ENCODE results near the gene RAPGEF4. TPM values are rescaled to one million over a fixed set of nuclear protein-coding genes. Genes with fewer than 3 reads are reported as not detected.

RAPGEF4 gene
- total and polyA plus RNA-seq, 11 donors = 1.3 to 21.2 (median 10.5) TPM

DNA sequence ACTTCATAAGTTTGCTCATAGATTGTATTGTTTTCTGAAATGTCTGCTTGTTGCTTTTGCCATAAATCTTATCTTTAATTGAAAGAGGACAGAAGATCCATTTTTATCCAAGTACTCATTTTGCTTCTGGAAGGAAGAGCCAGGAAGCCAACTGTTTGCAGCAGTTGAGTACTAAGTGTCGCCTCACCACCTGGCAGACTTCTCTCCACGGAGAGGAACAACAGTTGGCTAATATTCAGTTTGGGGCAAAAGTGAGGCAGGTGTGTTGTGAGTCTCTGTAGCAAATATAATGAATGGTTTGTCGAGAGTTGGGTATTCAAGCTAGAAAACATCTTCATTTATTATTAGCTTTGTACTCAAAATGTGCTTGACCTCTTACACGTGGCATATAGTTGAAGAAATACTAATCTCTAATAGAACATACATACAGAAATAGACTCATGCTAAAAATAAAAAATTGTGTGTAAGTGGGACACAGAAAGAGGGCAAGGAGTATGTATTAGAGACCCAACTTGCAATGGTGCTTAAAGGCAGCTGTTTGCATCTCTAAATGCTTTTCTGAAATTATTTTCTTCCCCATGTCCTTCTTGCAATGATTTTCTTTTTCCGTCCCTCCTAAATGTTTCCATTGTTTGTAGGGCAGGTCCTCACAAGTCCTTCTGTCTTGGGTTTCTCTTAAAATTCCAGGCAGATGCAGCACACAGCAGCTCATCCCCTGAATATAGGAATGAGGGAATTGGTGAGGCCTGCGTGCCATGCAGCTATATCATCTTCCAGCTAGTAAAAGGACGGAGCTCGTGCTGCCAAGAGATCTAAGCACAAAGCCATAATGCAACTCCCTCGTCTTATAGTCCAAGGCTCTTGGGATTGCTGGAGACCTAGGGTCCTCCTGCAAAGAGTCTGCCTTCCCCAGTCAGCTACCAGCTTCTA lies 295.2 kb downstream of the RAPGEF4 start:
- DNase-seq = no peak
- Histone ChIP-seq H3K4me3 (no peak overlapping the region), H3K9me3 (no peaks in the 10 kb centered on the region), H3K4me1 (peaks cover 0 to 43% (median 25%) of the 10 kb centered on the region in 12 donors), H3K27ac (peak overlapping the region in 7 of 12 donors; percentile 9 to 83 (median 28)), H3K27me3 (no peaks in the 10 kb centered on the region), H3K36me3 (peaks cover 0 to 9% (median 0%) of the 10 kb centered on the region in 9 donors)
- WGBS, 4 donors = 55 to 70% (median 59%) methylated on average over 9 of the region's 9 CpGs
- intact Hi-C loops (cut with DNase I) = loop anchor here in 3 of 10 donors (2.0 to 5.0 kb wide), 2 partner anchors 41 to 44 kb away; partner anchors contain the start of gene MAP3K20 (in 1 of the 3)
- no peak for TF ChIP-seq POLR2A (IDR thresholded peaks at IDR 0.05)
- no peak for TF ChIP-seq CTCF (IDR thresholded peaks at IDR 0.05)
- ATAC-seq = no peak

DNA sequence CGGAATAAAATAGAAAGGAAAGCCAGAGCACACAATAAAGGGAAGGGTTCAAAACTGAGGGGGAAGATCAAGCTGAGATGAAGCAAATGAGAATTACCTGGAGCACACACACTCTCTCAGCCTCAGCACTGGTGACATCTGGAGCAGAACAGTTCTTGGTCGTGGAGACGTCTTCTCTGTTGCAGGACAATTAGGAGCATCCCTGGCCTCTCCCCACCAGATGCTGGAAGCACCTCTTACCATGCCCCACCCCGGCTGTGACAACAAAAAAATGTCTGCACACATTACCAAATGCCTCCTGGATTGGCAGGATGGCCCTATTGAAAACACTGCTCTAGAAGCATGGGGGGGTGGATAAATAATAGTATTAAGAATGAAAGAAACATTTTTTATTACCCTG lies 296.4 kb downstream of the RAPGEF4 start:
- peaks cover 0 to 4% (median 0%) of the 10 kb centered on the region in 9 donors for H3K36me3 ChIP-seq
- DNase-seq (no peak), ATAC-seq (no peak)
- no peak overlapping the region for H3K27ac ChIP-seq
- TF ChIP-seq CTCF (IDR thresholded peaks at IDR 0.05) (no peak), POLR2A (IDR thresholded peaks at IDR 0.05) (no peak)
- no peaks in the 10 kb centered on the region for H3K9me3 ChIP-seq
- no peak overlapping the region for H3K4me3 ChIP-seq
- intact Hi-C loops (cut with DNase I) = loop anchor here in 3 of 10 donors (1.0 to 5.0 kb wide), 2 partner anchors 19 to 40 kb away; no protein-coding TSS in a partner anchor
- WGBS, 4 donors = 94 to 98% (median 95%) methylated on average over 4 of the region's 4 CpGs
- H3K27me3 ChIP-seq = no peaks in the 10 kb centered on the region
- peaks cover 0 to 44% (median 26%) of the 10 kb centered on the region in 12 donors for H3K4me1 ChIP-seq

DNA sequence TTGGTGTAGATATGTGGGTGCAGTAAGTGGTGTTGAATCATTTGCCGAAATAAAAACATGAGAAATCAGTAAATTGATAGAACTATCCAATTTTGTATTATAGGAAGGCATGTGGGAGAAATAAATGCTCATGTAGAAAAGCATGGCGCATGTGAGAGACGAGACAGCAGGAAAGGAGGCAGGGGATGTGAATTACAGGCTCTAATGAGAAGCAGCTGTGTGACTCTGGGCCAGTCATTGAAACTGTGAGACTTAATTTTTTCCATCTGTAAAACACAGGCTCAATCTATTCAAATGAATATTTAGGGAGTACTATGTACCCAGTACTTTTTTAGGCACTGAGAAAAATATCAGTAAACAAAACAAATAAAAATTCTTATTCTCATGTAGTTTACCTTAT lies 297.4 kb downstream of the RAPGEF4 start:
- no peak for DNase-seq
- TF ChIP-seq CTCF (IDR thresholded peaks at IDR 0.05) = no peak
- TF ChIP-seq POLR2A (IDR thresholded peaks at IDR 0.05) = no peak
- Histone ChIP-seq H3K9me3 (no peaks in the 10 kb centered on the region), H3K27me3 (no peaks in the 10 kb centered on the region), H3K4me3 (no peak overlapping the region), H3K4me1 (peaks cover 0 to 50% (median 24%) of the 10 kb centered on the region in 12 donors), H3K27ac (no peak overlapping the region), H3K36me3 (peaks cover 0 to 4% (median 0%) of the 10 kb centered on the region in 9 donors)
- ATAC-seq = no peak
- WGBS, 4 donors = 90 to 97% (median 95%) methylated on average over 3 of the region's 3 CpGs
- intact Hi-C loops (cut with DNase I) = loop anchor here in 2 of 10 donors (5.0 kb wide), 1 partner anchor 39 kb away; no protein-coding TSS in a partner anchor

DNA sequence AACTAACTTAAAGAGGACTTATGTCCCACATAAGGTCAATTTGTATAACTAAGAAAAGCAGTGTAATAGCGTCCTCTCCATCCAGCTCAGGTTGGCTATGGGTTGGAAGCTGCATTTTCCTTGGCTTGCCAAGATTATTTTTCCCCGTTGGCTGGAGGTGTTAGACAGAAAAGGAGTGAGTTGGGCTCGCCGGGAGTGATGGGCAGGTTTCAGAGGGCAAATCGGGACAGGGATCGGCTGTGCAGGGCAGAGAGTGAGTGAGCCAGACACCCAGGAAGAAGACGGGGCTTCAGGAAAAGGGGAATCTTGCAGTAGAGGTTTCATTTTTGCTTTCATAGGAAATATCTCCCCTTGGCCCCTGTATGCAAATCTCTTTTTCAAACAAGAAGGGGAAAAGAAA lies 298.5 kb downstream of the RAPGEF4 start:
- WGBS, 4 donors = 43 to 65% (median 48%) methylated on average over 7 of the region's 7 CpGs
- DNase-seq (peak in 2 of 5 donors; percentile 47 to 51), ATAC-seq (peak in 2 of 4 donors; percentile 29 to 30)
- Histone ChIP-seq H3K27me3 (no peaks in the 10 kb centered on the region), H3K27ac (peak overlapping the region in 4 of 12 donors; percentile 2 to 44 (median 16)), H3K4me1 (peaks cover 0 to 42% (median 16%) of the 10 kb centered on the region in 12 donors), H3K36me3 (peaks cover 0 to 4% (median 0%) of the 10 kb centered on the region in 9 donors), H3K4me3 (no peak overlapping the region), H3K9me3 (no peaks in the 10 kb centered on the region)
- intact Hi-C loops (cut with DNase I) = loop anchor here in 2 of 10 donors (5.0 kb wide), 1 partner anchor 38 kb away; no protein-coding TSS in a partner anchor
- TF ChIP-seq CTCF (IDR thresholded peaks at IDR 0.05) = no peak
- no peak for TF ChIP-seq POLR2A (IDR thresholded peaks at IDR 0.05)
